GM12864 (cell line): ENCODE measurements around the gene CUZD1.
"Not testable (repeated sequence)": the region's sequence is repeated elsewhere in the genome, so short reads cannot be mapped to it uniquely, and the experiment has no call there.

Experiments
- DNase-seq: peaks from one replicate; pipeline ENCODE4 v3.0.0-alpha.2; 2011; ENCODE audit warnings: low read depth
- H3K4me3 ChIP-seq: 2 replicates; pipeline ENCODE4 v1.5.1; 2011; ENCODE audit warnings: mild to moderate bottlenecking, low read depth, low read length, control low read depth
- TF ChIP-seq, protein P1 (sequence below): IDR thresholded peaks from 2 replicates; pipeline ENCODE4 v1.5.1; 2011; ENCODE audit warnings: low read depth, mild to moderate bottlenecking, moderate library complexity, low read length, control low read depth, inconsistent platforms; ENCODE audit errors: missing control alignments

Gene CUZD1

GRCh38 chr10:122863216-122864193 is 17.8 kb upstream of the CUZD1 start:
- no peak overlapping the region for H3K4me3 ChIP-seq
- TF ChIP-seq, protein P1, sequence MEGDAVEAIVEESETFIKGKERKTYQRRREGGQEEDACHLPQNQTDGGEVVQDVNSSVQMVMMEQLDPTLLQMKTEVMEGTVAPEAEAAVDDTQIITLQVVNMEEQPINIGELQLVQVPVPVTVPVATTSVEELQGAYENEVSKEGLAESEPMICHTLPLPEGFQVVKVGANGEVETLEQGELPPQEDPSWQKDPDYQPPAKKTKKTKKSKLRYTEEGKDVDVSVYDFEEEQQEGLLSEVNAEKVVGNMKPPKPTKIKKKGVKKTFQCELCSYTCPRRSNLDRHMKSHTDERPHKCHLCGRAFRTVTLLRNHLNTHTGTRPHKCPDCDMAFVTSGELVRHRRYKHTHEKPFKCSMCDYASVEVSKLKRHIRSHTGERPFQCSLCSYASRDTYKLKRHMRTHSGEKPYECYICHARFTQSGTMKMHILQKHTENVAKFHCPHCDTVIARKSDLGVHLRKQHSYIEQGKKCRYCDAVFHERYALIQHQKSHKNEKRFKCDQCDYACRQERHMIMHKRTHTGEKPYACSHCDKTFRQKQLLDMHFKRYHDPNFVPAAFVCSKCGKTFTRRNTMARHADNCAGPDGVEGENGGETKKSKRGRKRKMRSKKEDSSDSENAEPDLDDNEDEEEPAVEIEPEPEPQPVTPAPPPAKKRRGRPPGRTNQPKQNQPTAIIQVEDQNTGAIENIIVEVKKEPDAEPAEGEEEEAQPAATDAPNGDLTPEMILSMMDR: no peak
- no peak for DNase-seq

GRCh38 chr10:122861711-122862161 is 16.1 kb upstream of the CUZD1 start:
- no peak overlapping the region for H3K4me3 ChIP-seq
- no peak for DNase-seq
- TF ChIP-seq, protein P1: no peak

DNA sequence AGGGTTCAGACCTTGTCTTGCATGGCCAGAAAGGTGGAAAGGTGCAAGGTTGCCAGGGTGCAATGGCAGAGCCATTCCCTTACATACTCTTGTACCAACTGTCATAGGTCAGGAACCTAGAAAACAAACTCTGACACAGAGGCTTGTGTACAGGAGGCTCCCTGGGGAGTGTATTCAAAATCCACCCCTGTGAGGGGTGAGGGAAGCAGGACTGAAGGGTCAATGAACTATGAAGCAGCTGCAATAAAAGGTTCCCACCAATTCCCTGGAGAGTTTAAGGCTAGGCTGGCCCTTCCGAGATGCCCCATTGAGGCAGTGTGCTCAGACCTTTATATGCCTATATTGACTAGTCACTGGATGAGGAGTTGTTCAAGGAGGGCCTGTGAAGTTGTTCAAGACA is 13.9 kb upstream of the CUZD1 start:
- no peak overlapping the region for H3K4me3 ChIP-seq
- TF ChIP-seq, protein P1: no peak
- no peak for DNase-seq

DNA sequence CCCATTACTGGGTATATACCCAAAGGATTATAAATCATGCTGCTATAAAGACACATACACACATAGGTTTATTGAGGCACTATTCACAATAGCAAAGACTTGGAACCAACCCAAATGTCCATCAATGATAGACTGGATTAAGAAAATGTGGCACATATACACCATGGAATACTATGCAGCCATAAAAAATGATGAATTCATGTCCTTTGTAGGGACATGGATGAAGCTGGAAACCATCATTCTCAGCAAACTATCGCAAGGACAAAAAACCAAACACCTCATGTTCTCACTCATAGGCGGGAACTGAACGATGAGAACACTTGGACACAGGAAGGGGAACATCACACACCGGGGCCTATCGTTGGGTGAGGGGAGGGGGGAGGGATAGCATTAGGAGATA is 12.4 kb upstream of the CUZD1 start:
- DNase-seq, H3K4me3 ChIP-seq: not testable (repeated sequence)

GRCh38 chr10:122856902-122857301 is 11.2 kb upstream of the CUZD1 start:
- H3K4me3 ChIP-seq: no peak overlapping the region
- no peak for DNase-seq
- TF ChIP-seq, protein P1: no peak

DNA sequence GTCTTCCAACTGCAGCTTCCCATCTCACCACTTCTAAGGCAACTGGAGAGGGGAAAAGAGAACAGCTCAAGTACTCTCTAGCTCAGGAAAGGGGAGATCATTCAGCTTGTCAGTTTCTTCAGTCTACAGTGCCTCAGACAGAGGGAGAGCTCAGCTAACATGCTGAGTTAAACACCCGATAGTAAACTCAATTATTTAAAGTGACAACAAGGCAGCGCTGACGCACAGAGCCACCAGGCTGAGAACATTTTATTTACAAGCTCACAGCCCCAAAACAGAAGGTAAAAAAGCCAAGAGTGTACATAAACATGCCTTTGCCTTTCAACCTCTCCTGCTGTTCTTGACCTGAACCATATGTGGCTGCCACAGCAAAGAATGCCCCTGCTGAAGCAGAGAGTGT is 10.1 kb upstream of the CUZD1 start:
- DNase-seq: no peak
- TF ChIP-seq, protein P1: no peak
- no peak overlapping the region for H3K4me3 ChIP-seq

DNA sequence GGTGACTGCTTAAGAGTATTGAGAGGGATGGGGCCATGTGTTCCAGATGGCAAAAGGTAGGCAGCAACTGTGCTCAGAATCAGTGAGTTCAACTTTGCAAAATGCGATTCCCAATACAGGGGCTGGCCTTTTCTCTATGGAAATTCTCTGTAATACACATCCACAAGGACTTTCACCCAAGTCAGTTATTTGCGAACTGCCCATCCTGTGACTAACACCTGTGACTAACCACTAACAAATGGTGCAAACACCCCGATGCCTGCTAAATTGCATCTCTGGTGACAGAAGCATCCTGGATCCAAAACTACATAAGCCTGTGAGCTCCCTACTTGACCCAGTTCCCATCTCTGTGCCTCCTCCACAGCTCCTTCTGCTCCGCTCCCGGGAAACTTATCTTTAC is 9.0 kb upstream of the CUZD1 start:
- no peak for DNase-seq
- TF ChIP-seq, protein P1: no peak

More for the DNA sequence above, 9.0 kb upstream of the CUZD1 start:
- H3K4me3 ChIP-seq: no peak overlapping the region
